Fibroblast of mammary gland (primary cell): Measurements from ENCODE around the gene FBXO28.

Experiments
- DNase-seq: peaks from one replicate; pipeline ENCODE4 v3.0.0-alpha.2; 2010; ENCODE audit warnings: low read depth
- H3K4me3 ChIP-seq: 2 replicates; pipeline ENCODE4 v1.5.1; 2011; ENCODE audit warnings: low read depth, mild to moderate bottlenecking, low read length, moderate library complexity; ENCODE audit not compliant: control insufficient read depth
- CTCF ChIP-seq: conservative IDR thresholded peaks from 2 replicates; pipeline ENCODE4 v1.5.1; 2011; ENCODE audit warnings: low read depth, low read length, inconsistent platforms; ENCODE audit not compliant: control insufficient read depth, insufficient read depth

The FBXO28 gene

GRCh38 chr1:224189561-224189960 is 75.7 kb downstream of the FBXO28 start:
- DNase-seq = peak; percentile 28
- no peak for TF ChIP-seq CTCF
- H3K4me3 ChIP-seq = no peak overlapping the region

GRCh38 chr1:224192082-224192788 is 78.3 kb downstream of the FBXO28 start:
- no peak overlapping the region for H3K4me3 ChIP-seq
- no peak for DNase-seq
- no peak for TF ChIP-seq CTCF

GRCh38 chr1:224193319-224193966 is 79.5 kb downstream of the FBXO28 start:
- DNase-seq = no peak
- TF ChIP-seq CTCF = no peak
- no peak overlapping the region for H3K4me3 ChIP-seq

GRCh38 chr1:224196813-224197600 is 83.1 kb downstream of the FBXO28 start:
- no peak for TF ChIP-seq CTCF
- H3K4me3 ChIP-seq = no peak overlapping the region
- peak; percentile 44 for DNase-seq

- DNase-seq = no peak
- no peak for TF ChIP-seq CTCF
- no peak overlapping the region for H3K4me3 ChIP-seq
These were observed 84.7 kb downstream of the FBXO28 start for GRCh38 chr1:224198572-224198971.

GRCh38 chr1:224199679-224200078 is 85.8 kb downstream of the FBXO28 start:
- H3K4me3 ChIP-seq = no peak overlapping the region
- TF ChIP-seq CTCF = no peak
- DNase-seq = no peak
